Measurements from ENCODE around the gene HMCN2. TPM values are rescaled to one million over a fixed set of nuclear protein-coding genes. Genes with fewer than 3 reads are reported as not detected.

The HMCN2 gene
- total RNA-seq, 1 donor from 2014 or later: 7.8 TPM

DNA sequence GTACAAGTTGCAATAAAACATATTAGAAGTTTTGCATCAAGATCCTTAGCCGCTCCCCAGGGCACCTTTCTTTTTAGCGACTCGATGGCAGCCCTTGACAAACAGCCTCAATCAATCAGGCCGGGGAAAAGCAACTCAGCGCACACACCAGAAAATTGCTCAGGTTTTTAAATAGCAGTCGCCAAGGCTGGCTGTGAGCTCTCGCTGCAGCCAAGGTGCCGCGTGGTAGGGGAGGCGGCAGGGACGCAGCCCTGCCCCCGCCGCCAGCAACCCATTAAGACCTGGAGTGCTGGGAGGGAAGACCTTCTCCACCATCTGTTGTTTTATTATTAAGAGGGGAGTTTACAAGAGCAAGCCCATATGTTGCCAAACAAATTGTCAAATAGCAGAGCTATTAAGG, 201.8 kb downstream of the HMCN2 start:
- H3K36me3 ChIP-seq: peaks cover 12% of the 10 kb centered on the region
- H3K27me3 ChIP-seq: no peaks in the 10 kb centered on the region
- intact Hi-C loops (cut with DNase I): no loop called here
- no peaks in the 10 kb centered on the region for H3K4me1 ChIP-seq
- ATAC-seq (no peak), DNase-seq (no peak)
- no peaks in the 10 kb centered on the region for H3K9me3 ChIP-seq
- H3K4me3 ChIP-seq: no peak overlapping the region
- H3K27ac ChIP-seq: no peak overlapping the region
- TF ChIP-seq, protein P1, sequence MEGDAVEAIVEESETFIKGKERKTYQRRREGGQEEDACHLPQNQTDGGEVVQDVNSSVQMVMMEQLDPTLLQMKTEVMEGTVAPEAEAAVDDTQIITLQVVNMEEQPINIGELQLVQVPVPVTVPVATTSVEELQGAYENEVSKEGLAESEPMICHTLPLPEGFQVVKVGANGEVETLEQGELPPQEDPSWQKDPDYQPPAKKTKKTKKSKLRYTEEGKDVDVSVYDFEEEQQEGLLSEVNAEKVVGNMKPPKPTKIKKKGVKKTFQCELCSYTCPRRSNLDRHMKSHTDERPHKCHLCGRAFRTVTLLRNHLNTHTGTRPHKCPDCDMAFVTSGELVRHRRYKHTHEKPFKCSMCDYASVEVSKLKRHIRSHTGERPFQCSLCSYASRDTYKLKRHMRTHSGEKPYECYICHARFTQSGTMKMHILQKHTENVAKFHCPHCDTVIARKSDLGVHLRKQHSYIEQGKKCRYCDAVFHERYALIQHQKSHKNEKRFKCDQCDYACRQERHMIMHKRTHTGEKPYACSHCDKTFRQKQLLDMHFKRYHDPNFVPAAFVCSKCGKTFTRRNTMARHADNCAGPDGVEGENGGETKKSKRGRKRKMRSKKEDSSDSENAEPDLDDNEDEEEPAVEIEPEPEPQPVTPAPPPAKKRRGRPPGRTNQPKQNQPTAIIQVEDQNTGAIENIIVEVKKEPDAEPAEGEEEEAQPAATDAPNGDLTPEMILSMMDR (IDR thresholded peaks at IDR 0.05): no peak

DNA sequence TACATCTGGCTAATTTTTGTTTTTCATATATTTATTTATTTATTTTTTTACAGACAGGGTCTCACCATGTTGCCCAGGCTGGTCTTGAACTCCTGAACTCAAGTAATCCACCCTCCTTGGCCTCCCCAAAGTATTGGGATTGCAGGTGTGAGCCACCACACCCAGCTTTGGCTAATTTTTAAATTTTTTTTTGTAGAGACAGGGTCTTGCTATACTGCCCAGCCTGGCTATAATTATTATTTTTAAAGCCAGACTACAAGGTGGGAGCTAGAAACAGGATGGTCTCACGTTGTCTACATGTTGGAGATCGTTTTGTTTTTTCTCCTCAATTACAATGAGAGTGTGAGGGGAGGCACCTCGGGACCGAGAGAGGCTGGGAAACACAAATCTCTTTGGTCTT, 203.0 kb downstream of the HMCN2 start:
- TF ChIP-seq, protein P1 (IDR thresholded peaks at IDR 0.05): no peak

DNA sequence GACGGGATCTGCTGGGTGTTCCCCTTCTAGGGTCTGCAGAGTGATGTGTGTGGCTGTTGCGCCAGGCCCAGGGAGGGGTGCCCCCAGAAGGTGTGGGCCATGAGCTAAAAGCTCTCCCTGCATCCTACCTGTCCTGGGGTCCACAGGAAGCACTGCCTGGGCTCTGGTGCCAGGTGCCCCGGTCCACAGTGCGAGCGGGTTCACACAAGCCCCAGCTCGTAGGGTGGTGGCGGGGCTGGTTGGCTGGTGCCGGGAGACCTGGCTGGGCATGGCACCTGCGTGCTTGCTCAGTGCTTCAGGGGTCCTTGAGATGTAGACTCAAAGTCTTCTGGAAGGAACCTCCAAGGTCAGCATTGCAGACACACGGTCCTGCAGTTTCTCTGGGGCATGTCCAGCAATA, 204.7 kb downstream of the HMCN2 start:
- no peak overlapping the region for H3K27ac ChIP-seq
- no peaks in the 10 kb centered on the region for H3K27me3 ChIP-seq
- no peak overlapping the region for H3K4me3 ChIP-seq
- no peaks in the 10 kb centered on the region for H3K9me3 ChIP-seq
- no peaks in the 10 kb centered on the region for H3K4me1 ChIP-seq
- intact Hi-C loops (cut with DNase I): no loop called here
- no peak for DNase-seq
- no peak for ATAC-seq
- TF ChIP-seq, protein P1 (IDR thresholded peaks at IDR 0.05): no peak
- H3K36me3 ChIP-seq: peaks cover 6% of the 10 kb centered on the region

More for the DNA sequence above, 203.0 kb downstream of the HMCN2 start:
- DNase-seq (no peak), ATAC-seq (no peak)
- no peak overlapping the region for H3K27ac ChIP-seq
- H3K4me3 ChIP-seq: no peak overlapping the region
- peaks cover 12% of the 10 kb centered on the region for H3K36me3 ChIP-seq
- H3K4me1 ChIP-seq: no peaks in the 10 kb centered on the region
- H3K27me3 ChIP-seq: no peaks in the 10 kb centered on the region
- intact Hi-C loops (cut with DNase I): no loop called here
- no peaks in the 10 kb centered on the region for H3K9me3 ChIP-seq

DNA sequence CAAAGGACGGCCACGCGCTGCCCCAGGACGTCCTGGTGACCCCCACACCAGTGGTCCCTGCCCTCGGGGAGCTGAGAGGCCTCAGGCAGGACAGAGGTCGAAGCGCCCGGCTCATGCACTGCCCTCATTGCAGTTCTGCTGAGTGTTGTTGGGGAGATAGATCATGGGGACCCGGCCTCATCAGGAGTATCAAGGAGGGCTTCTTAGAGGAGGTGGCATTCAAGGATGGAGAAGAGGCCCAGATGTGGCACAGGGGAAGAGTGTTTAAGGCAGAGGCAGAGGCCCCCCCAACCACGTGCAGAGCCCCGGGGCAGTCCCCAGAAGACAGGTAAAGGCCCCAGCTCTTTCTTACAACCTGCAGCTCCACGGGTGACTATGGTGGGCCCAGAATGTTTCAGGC, 205.4 kb downstream of the HMCN2 start:
- H3K27ac ChIP-seq: no peak overlapping the region
- intact Hi-C loops (cut with DNase I): no loop called here
- no peak overlapping the region for H3K4me3 ChIP-seq
- TF ChIP-seq, protein P1 (IDR thresholded peaks at IDR 0.05): no peak
- H3K9me3 ChIP-seq: no peaks in the 10 kb centered on the region
- DNase-seq: no peak
- no peak for ATAC-seq
- peaks cover 3% of the 10 kb centered on the region for H3K36me3 ChIP-seq
- no peaks in the 10 kb centered on the region for H3K27me3 ChIP-seq
- H3K4me1 ChIP-seq: no peaks in the 10 kb centered on the region

DNA sequence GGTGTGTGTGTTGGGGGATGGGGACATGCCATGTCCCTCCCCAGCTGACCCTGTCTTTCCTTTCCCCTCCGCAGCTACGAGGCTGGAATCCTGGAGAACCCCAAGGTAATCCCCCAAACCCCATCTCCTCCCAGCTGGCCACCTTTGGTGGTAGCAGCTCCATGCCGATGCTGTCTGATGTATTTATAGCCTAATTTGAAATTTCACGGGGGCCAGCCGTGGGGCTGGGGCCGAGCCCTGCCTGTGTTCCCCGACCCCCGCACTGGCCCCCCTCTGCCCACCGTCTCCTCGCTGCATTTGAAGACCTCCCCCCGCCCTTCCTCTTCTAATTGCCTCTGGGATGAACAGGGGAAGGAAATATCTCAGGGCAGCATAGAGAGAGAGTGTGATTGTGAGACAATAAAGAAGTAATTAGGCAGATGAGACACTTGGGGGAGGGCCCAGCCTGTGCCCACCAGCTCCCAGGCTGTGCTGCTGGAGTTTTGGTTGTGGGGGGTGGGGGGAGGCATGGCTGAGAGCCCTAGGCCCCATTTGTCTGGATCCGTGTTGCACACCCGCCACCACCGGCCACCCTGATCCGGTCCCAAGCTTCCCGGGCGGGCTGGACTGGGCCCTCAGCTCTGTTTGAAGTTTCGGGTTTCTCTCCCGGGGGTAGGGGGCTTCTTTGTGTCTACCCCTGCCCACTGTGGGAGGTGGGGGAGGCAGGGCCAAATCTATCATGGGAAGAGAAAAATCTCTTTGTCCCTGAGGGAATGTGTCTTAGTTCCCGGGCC, 206.0 kb downstream of the HMCN2 start:
- Histone ChIP-seq H3K27me3 (no peaks in the 10 kb centered on the region), H3K4me3 (no peak overlapping the region), H3K36me3 (no peaks in the 10 kb centered on the region), H3K27ac (no peak overlapping the region), H3K9me3 (no peaks in the 10 kb centered on the region), H3K4me1 (no peaks in the 10 kb centered on the region)
- ATAC-seq: no peak
- intact Hi-C loops (cut with DNase I): no loop called here
- TF ChIP-seq, protein P1 (IDR thresholded peaks at IDR 0.05): no peak
- no peak for DNase-seq
